HG03064 (cell line): ENCODE data around the gene TOR1B.
A peak's percentile ranks its signal among the peaks of the same experiment; 100 is the strongest.

Experiments used
- ATAC-seq: cut with Tn5 transposase; IDR thresholded peaks from one replicate; pipeline ENCODE4 v1.9.1; 2021; ENCODE audit warnings: low read depth; ENCODE audit not compliant: unreplicated experiment

Gene TOR1B

GRCh38 chr9:129812385-129812784 is 9.4 kb downstream of the TOR1B start:
- ATAC-seq, result no peak

GRCh38 chr9:129813661-129814060 is 10.7 kb downstream of the TOR1B start:
- ATAC-seq, result no peak

- no peak for ATAC-seq
These were observed 11.6 kb downstream of the TOR1B start for GRCh38 chr9:129814432-129815223.

- ATAC-seq, result no peak
These were observed 12.3 kb downstream of the TOR1B start for GRCh38 chr9:129815278-129815677.

- no peak for ATAC-seq
These were observed 13.8 kb downstream of the TOR1B start for GRCh38 chr9:129816501-129817435.

GRCh38 chr9:129822898-129823541 is 20.0 kb downstream of the TOR1B start:
- no peak for ATAC-seq

GRCh38 chr9:129823542-129823934 is 20.6 kb downstream of the TOR1B start:
- peak; percentile 36 for ATAC-seq

- peak; percentile 85 for ATAC-seq
These were observed 21.1 kb downstream of the TOR1B start, which contains the start of gene TOR1A for GRCh38 chr9:129823935-129824601. TSS of gene TOR1A (minus strand) at chr9:129824136. CDS start at chr9:129824085, 51 bp downstream.

GRCh38 chr9:129826344-129826743 is 23.4 kb downstream of the TOR1B start:
- no peak for ATAC-seq

GRCh38 chr9:129826759-129827158 is 23.8 kb downstream of the TOR1B start:
- ATAC-seq, result no peak

GRCh38 chr9:129828051-129828450 is 25.1 kb downstream of the TOR1B start:
- ATAC-seq, result no peak

GRCh38 chr9:129828969-129829368 is 26.0 kb downstream of the TOR1B start:
- ATAC-seq, result no peak

- no peak for ATAC-seq
These were observed 30.0 kb downstream of the TOR1B start for GRCh38 chr9:129832982-129833381.

GRCh38 chr9:129834489-129835127 is 31.6 kb downstream of the TOR1B start:
- peak; percentile 19 for ATAC-seq

- ATAC-seq, result peak; percentile 83
These were observed 32.3 kb downstream of the TOR1B start, which contains the start of the genes C9orf78 and USP20 for GRCh38 chr9:129835128-129835859. TSS of gene C9orf78 (minus strand) at chr9:129835275. CDS start at chr9:129835221, 54 bp downstream. TSS of gene USP20 (plus strand) at chr9:129835458. CDS start at chr9:129852556, 17,098 bp downstream.

- no peak for ATAC-seq
These were observed 32.9 kb downstream of the TOR1B start for GRCh38 chr9:129835860-129836223.

GRCh38 chr9:129836311-129837007 is 33.5 kb downstream of the TOR1B start:
- no peak for ATAC-seq

- no peak for ATAC-seq
These were observed 35.8 kb downstream of the TOR1B start for GRCh38 chr9:129838707-129839259.
